Aorta (tissue), 5 donors: ENCODE results near the gene SLC37A1. TPM values are rescaled to one million over a fixed set of nuclear protein-coding genes. Genes with fewer than 3 reads are reported as not detected.

Source experiments
- ATAC-seq: fragments of 200-7000 bp; cut with Tn5 transposase; one replicate; pipeline ENCODE4 v1.9.1; 2022; ENCODE audit warnings: moderate library complexity; ENCODE audit not compliant: low FRiP score
- DNase-seq, 2 donors: peaks; one replicate each; pipeline ENCODE4 v3.0.0-alpha.2; 2020
- H3K27ac ChIP-seq, 2 donors: one replicate each; pipeline ENCODE4 v1.5.1; 2013; ENCODE audit warnings: low read length in 2 of 2, mild to moderate bottlenecking in 2 of 2, moderate library complexity in 2 of 2, control low read depth in 1 of 2, inconsistent platforms in 1 of 2, low read depth in 1 of 2
- H3K27me3 ChIP-seq, 2 donors: one replicate each; pipeline ENCODE4 v1.6.1; 2013; ENCODE audit warnings: control low read depth in 1 of 2, low read length in 1 of 2, mild to moderate bottlenecking in 1 of 2, moderate library complexity in 1 of 2; ENCODE audit not compliant: insufficient read depth in 2 of 2, control insufficient read depth in 1 of 2
- H3K36me3 ChIP-seq, 2 donors: one replicate each; pipeline ENCODE4 v1.6.1; 2013; ENCODE audit warnings: control low read depth in 1 of 2, low read length in 1 of 2, mild to moderate bottlenecking in 1 of 2; ENCODE audit not compliant: insufficient read depth in 2 of 2, control insufficient read depth in 1 of 2
- H3K4me1 ChIP-seq, 2 donors: one replicate each; pipeline ENCODE4 v1.6.1; 2013; ENCODE audit warnings: low read length in 2 of 2, control low read depth in 1 of 2, mild to moderate bottlenecking in 1 of 2, moderate library complexity in 1 of 2; ENCODE audit not compliant: insufficient read depth in 2 of 2, control insufficient read depth in 1 of 2
- H3K4me3 ChIP-seq, 2 donors: one replicate each; pipeline ENCODE4 v1.5.1; 2013; ENCODE audit warnings: low read length in 2 of 2, control low read depth in 1 of 2, mild to moderate bottlenecking in 1 of 2
- H3K9me3 ChIP-seq: one replicate; pipeline ENCODE4 v1.6.1; 2013; ENCODE audit warnings: mild to moderate bottlenecking, low read length; ENCODE audit not compliant: control insufficient read depth
- WGBS, 2 donors: extraction: QIAGEN DNeasy Blood & Tissue Kit; methylation state at CpG; one replicate each; pipeline ENCODE4 v1.1.7; 2013; 5-methylcytosine and 5-hydroxymethylcytosine counted together
- intact Hi-C, 2 donors: fragments of 100-400 bp; cut with DNase I; formaldehyde crosslinking; loops; one replicate each; pipeline versions ENCODE4 v1.14.2 to v1.15.0; 2022
- polyA plus RNA-seq, 2 donors: library from polyadenylated mRNA; stranded (reverse); fragments of 200-250 nt; gene quantifications; one replicate each; pipeline ENCODE4 v1.2.3, GENCODE V29; 2013
- total RNA-seq, 2 donors: library from RNA; stranded (reverse); fragmentation: NEBNext Ultra II Directional; extraction: Animal tissue kit (Norgen Biotek cat#: 25700); gene quantifications; one replicate each; pipeline ENCODE4 v1.2.1, GENCODE V29; 2021
- donor health status: healthy with polysubstance abuse.
- donor health status: Bipolar disorder and iron deficiency.
- donor health status: DM: no; HTN: no; CAD: no.
- donor health status: DM: no; HTN: no; CAD: no.
- donor health status: DM: yes; HTN: yes; CAD: no.

The SLC37A1 gene
- total and polyA plus RNA-seq, 4 donors: 5.0 to 11.7 (median 6.4) TPM

DNA sequence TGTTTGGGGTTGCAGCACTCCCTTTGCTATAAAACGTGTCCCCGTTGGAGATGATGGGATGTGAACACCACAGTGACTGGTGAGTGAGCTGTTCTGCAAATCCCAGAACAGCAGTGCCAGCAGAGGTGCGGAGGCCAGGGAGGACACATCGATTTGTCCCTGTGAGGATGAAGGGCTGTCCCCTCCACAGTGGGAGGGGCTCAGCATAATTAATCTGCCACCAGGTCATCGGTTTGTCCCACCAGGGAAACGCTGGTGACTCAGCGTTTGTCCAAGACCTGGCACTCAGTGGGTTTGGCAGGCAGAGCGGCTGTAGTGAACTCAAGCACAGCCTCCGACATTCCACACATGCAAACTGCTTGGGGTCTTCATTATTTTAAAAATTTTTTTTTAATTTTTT lies 117.0 kb downstream of the SLC37A1 start:
- WGBS, 2 donors: 33 to 38% methylated on average over 9 of the region's 9 CpGs
- no peak overlapping the region for H3K27ac ChIP-seq
- H3K27me3 ChIP-seq: no peaks in the 10 kb centered on the region
- no peak overlapping the region for H3K4me3 ChIP-seq
- DNase-seq (peak in 1 of 2 donors; percentile 46), ATAC-seq (no peak)
- no peaks in the 10 kb centered on the region for H3K9me3 ChIP-seq
- H3K36me3 ChIP-seq: no peaks in the 10 kb centered on the region
- intact Hi-C loops: no loop called here
- no peaks in the 10 kb centered on the region for H3K4me1 ChIP-seq

Other genes starting within 250 kb of the SLC37A1 start
- gene TFF3, start 198.4 kb upstream of the SLC37A1 start, total RNA-seq: 1 to 10 TPM; 2.4 to 3.8 TPM
- gene TFF3, start 198.4 kb upstream of the SLC37A1 start, polyA plus RNA-seq: 100 to 1,000 TPM in 1 of 2 donors, 10 to 100 TPM in 1; 27.5 to 170 TPM
- not detected for gene TFF2, start 162.9 kb upstream of the SLC37A1 start, total RNA-seq
- gene TFF2, start 162.9 kb upstream of the SLC37A1 start, polyA plus RNA-seq: 1 to 10 TPM in 1 of 2 donors, not detected in 1; 2.1 TPM
- not detected for gene TFF1, start 147.3 kb upstream of the SLC37A1 start, total RNA-seq
- gene TFF1, start 147.3 kb upstream of the SLC37A1 start, polyA plus RNA-seq: 10 to 100 TPM in 1 of 2 donors, 1 to 10 TPM in 1; 7.6 to 32.4 TPM
- under 1 TPM in 1 of 2 donors, not detected in 1; 0.15 TPM for gene TMPRSS3, start 117.8 kb upstream of the SLC37A1 start, total RNA-seq
- gene TMPRSS3, start 117.8 kb upstream of the SLC37A1 start, polyA plus RNA-seq: under 1 TPM in 1 of 2 donors, not detected in 1; 0.15 TPM
- 1 to 10 TPM in 1 of 2 donors, under 1 TPM in 1; 0.75 to 1.4 TPM for gene UBASH3A, start 110.0 kb upstream of the SLC37A1 start, total RNA-seq
- gene UBASH3A, start 110.0 kb upstream of the SLC37A1 start, polyA plus RNA-seq: under 1 TPM in 1 of 2 donors, not detected in 1; 0.10 TPM
- under 1 TPM in 1 of 2 donors, not detected in 1; 0.26 TPM for gene RSPH1, start 17.6 kb upstream of the SLC37A1 start, total RNA-seq
- gene RSPH1, start 17.6 kb upstream of the SLC37A1 start, polyA plus RNA-seq: 1 to 10 TPM in 1 of 2 donors, under 1 TPM in 1; 0.18 to 1.6 TPM
- 10 to 100 TPM in 1 of 2 donors, 1 to 10 TPM in 1; 3.8 to 11.8 TPM for gene PDE9A, start 139.8 kb downstream of the SLC37A1 start, total RNA-seq
- gene PDE9A, start 139.8 kb downstream of the SLC37A1 start, polyA plus RNA-seq: 10 to 100 TPM in 1 of 2 donors, 1 to 10 TPM in 1; 2.6 to 16.2 TPM